GM23338 (cell line): ENCODE results near the gene TEPSIN. TPM values are rescaled to one million over a fixed set of nuclear protein-coding genes. Genes with fewer than 3 reads are reported as not detected.

Experiments
- polyA plus RNA-seq: library from polyadenylated mRNA; unstranded; fragments of >200 nt; fragmentation: Nextera tagmentation; extraction: Ambion mirVana; gene quantifications from 2 replicates; pipeline ENCODE4 v1.2.1, GENCODE V29; 2016
- total RNA-seq: library from RNA; depleted of rRNA; stranded (reverse); fragments of >200 nt; shearing (Covaris generic); gene quantifications from 2 replicates; pipeline ENCODE4 v1.2.3, GENCODE V29; 2014; rRNA removed

TEPSIN gene
- total and polyA plus RNA-seq, 2 experiments from 2014 or later: 4.4 to 25.3 TPM

Other genes starting within 250 kb of the TEPSIN start
- 8.2 and 12.3 TPM in 2 replicates for gene CHMP6, start 247.2 kb downstream of the TEPSIN start, total RNA-seq
- gene CHMP6, start 247.2 kb downstream of the TEPSIN start, polyA plus RNA-seq: 13.2 and 14.0 TPM in 2 replicates
- 16.7 and 22.7 TPM in 2 replicates for gene BAIAP2, start 203.9 kb downstream of the TEPSIN start, total RNA-seq
- 21.7 and 22.7 TPM in 2 replicates for gene BAIAP2, start 203.9 kb downstream of the TEPSIN start, polyA plus RNA-seq
- gene PVALEF, start 73.5 kb downstream of the TEPSIN start, total RNA-seq: not detected in 2 replicates
- not detected in 2 replicates for gene PVALEF, start 73.5 kb downstream of the TEPSIN start, polyA plus RNA-seq
- 2.3 and 5.0 TPM in 2 replicates for gene AATK, start 72.8 kb downstream of the TEPSIN start, total RNA-seq
- gene AATK, start 72.8 kb downstream of the TEPSIN start, polyA plus RNA-seq: 1.1 and 1.3 TPM in 2 replicates
- 29.0 and 35.5 TPM in 2 replicates for gene CEP131, start 16.1 kb downstream of the TEPSIN start, total RNA-seq
- 26.8 and 29.4 TPM in 2 replicates for gene CEP131, start 16.1 kb downstream of the TEPSIN start, polyA plus RNA-seq
- 17.9 and 21.5 TPM in 2 replicates for gene NDUFAF8, start 263 bp upstream of the TEPSIN start, total RNA-seq
- 156 and 175 TPM in 2 replicates for gene NDUFAF8, start 263 bp upstream of the TEPSIN start, polyA plus RNA-seq
- 51.7 and 55.8 TPM in 2 replicates for gene SLC38A10, start 56.3 kb upstream of the TEPSIN start, total RNA-seq
- gene SLC38A10, start 56.3 kb upstream of the TEPSIN start, polyA plus RNA-seq: 17.1 and 18.3 TPM in 2 replicates
- 1.1 and 1.8 TPM in 2 replicates for gene BAHCC1, start 156.4 kb upstream of the TEPSIN start, total RNA-seq
- gene BAHCC1, start 156.4 kb upstream of the TEPSIN start, polyA plus RNA-seq: 0.17 and 0.24 TPM in 2 replicates